Esophagus muscularis mucosa (tissue), 4 donors: ENCODE results near the gene AACS.

Experiments
- EP300 ChIP-seq: sonication (generic); formaldehyde crosslinking; IDR thresholded peaks from one replicate; pipeline ENCODE4 v1.6.1; 2017; ENCODE audit warnings: antibody characterized with exemption
- POLR2A ChIP-seq: fragments of 450-650 bp; IDR thresholded peaks from one replicate; pipeline ENCODE4 v1.6.1; 2017; ENCODE audit warnings: antibody characterized with exemption, moderate library complexity, mild to moderate bottlenecking, low read depth
- POLR2AphosphoS5 ChIP-seq, 2 donors: sonication (generic); formaldehyde crosslinking; IDR thresholded peaks; one replicate each; pipeline ENCODE4 v1.6.1; 2017; ENCODE audit warnings: antibody characterized with exemption in 2 of 2
- TF ChIP-seq, protein P1 (sequence below), 3 experiments: fragments of 200-600 bp in 2 of 3; fragments of 450-650 bp in 1 of 3; sonication (generic) in 2 of 3; IDR thresholded peaks; one replicate each; pipeline ENCODE4 v1.5.1; 2017 to 2019; ENCODE audit warnings: antibody characterized with exemption in 3 of 3, mild to moderate bottlenecking in 2 of 3, moderate library complexity in 1 of 3

DNA sequence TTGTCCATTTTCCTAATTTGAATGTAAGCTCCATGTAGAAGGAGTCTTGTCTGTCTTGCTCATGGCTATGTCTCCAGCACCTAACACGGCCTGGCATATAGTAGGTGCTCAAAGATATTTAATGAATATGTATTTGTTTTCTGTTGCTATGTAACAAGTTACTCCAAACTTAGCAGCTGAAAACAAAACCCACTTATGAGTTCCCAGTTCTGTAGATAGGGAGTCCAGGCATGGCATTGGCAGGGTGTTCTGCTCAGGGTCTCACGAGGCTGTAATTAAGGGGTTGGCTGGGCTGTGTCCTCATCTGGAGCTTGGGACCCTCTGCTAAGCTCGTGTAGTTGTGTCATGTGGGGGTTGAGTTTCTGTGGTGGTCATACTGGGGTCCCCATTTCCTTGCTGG, 106.0 kb downstream of the AACS start:
- TF ChIP-seq, protein P1, sequence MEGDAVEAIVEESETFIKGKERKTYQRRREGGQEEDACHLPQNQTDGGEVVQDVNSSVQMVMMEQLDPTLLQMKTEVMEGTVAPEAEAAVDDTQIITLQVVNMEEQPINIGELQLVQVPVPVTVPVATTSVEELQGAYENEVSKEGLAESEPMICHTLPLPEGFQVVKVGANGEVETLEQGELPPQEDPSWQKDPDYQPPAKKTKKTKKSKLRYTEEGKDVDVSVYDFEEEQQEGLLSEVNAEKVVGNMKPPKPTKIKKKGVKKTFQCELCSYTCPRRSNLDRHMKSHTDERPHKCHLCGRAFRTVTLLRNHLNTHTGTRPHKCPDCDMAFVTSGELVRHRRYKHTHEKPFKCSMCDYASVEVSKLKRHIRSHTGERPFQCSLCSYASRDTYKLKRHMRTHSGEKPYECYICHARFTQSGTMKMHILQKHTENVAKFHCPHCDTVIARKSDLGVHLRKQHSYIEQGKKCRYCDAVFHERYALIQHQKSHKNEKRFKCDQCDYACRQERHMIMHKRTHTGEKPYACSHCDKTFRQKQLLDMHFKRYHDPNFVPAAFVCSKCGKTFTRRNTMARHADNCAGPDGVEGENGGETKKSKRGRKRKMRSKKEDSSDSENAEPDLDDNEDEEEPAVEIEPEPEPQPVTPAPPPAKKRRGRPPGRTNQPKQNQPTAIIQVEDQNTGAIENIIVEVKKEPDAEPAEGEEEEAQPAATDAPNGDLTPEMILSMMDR (IDR thresholded peaks at IDR 0.05), result no peak
- TF ChIP-seq POLR2AphosphoS5 (IDR thresholded peaks at IDR 0.05) (no peak), POLR2A (no peak), EP300 (no peak)
